K562 (cell line): ENCODE results near the gene KIFAP3. TPM values are rescaled to one million over a fixed set of nuclear protein-coding genes. Genes with fewer than 3 reads are reported as not detected.

Experiments used
- ATAC-seq: fragments of 200-7000 bp; cut with Tn5 transposase; 3 replicates; pipeline ENCODE4 v1.9.1; 2020; ENCODE audit warnings: moderate library complexity
- BruUV-seq: library from RNA; stranded (reverse); fragments of 400-500 nt; replicated peaks from 2 replicates; lab custom pipeline; 2021; lab: Mats Ljungman, UMichigan
- CTCF ChIA-PET: fragments of 300-600 bp; formaldehyde crosslinking; extraction: SDS; loops from one replicate; lab custom pipeline; 2021; ENCODE audit warnings: low intra/inter-chr PET ratio; lab: Yijun Ruan, JAX
- POLR2A ChIA-PET: fragments of 300-600, 350-650 bp; sonication (Branson Sonifier 250); formaldehyde crosslinking; extraction: SDS; loops from one replicate; lab custom pipeline; 2021; ENCODE audit warnings: antibody characterized with exemption, inconsistent platforms; lab: Yijun Ruan, JAX
- DNase-seq, 4 experiments: peaks; one replicate each; pipeline versions ENCODE4 v3.0.0 to v3.0.0-alpha.2; 2011 to 2018; ENCODE audit warnings: low spot score in 3 of 4, mixed read lengths in 3 of 4; ENCODE audit errors: extremely low read depth in 1 of 4
- FAIRE-seq: peaks from 2 replicates; lab custom pipeline; 2011; peaks lifted over from hg19 to GRCh38; lab: Jason Lieb, UNC
- H2AFZ ChIP-seq: 2 replicates; pipeline ENCODE4 v1.6.0; 2011; ENCODE audit warnings: low read depth, low read length, control low read depth, inconsistent platforms
- H3K27ac ChIP-seq: fragments of 200-600 bp; 3 replicates; pipeline ENCODE4 v1.8.0; 2011; ENCODE audit warnings: low read depth, mild to moderate bottlenecking, control low read depth, inconsistent platforms, low read length, moderate library complexity, mixed read lengths; ENCODE audit errors: extremely low read depth
- H3K27me3 ChIP-seq, 2 experiments: fragments of 300-600 bp in 1 of 2; 2 replicates in 1 of 2; 3 replicates in 1 of 2; pipeline versions ENCODE4 v1.6.0 to v1.8.0; 2011; ENCODE audit warnings: inconsistent platforms in 2 of 2, low read length in 2 of 2, mild to moderate bottlenecking in 1 of 2, mixed read lengths in 1 of 2, moderate library complexity in 1 of 2; ENCODE audit not compliant: control insufficient read depth in 2 of 2, insufficient read depth in 2 of 2
- H3K36me3 ChIP-seq: fragments of 300-600 bp; 3 replicates; pipeline ENCODE4 v1.8.0; 2011; ENCODE audit warnings: mild to moderate bottlenecking, low read length, inconsistent platforms; ENCODE audit not compliant: control insufficient read depth, insufficient read depth
- H3K4me1 ChIP-seq, 2 experiments: fragments of 200-600 bp in 1 of 2; replicated peaks in 1 of 2; 2 replicates in 1 of 2; 3 replicates in 1 of 2; pipeline versions ENCODE4 v1.5.1 to v1.8.0; 2011; ENCODE audit warnings: inconsistent platforms in 2 of 2, low read length in 2 of 2, mild to moderate bottlenecking in 1 of 2, mixed read lengths in 1 of 2, moderate library complexity in 1 of 2; ENCODE audit not compliant: control insufficient read depth in 2 of 2, insufficient read depth in 2 of 2
- H3K4me2 ChIP-seq: 2 replicates; pipeline ENCODE4 v1.6.1; 2011; ENCODE audit warnings: low read length, control low read depth, inconsistent platforms, mixed read lengths; ENCODE audit not compliant: insufficient read depth
- H3K4me3 ChIP-seq: fragments of 200-600 bp; sonication (generic), shearing (Covaris generic); 2 replicates; pipeline ENCODE4 v1.5.1; 2016; ENCODE audit warnings: control low read depth, inconsistent platforms
- H3K79me2 ChIP-seq: fragments of 200-600 bp; 3 replicates; pipeline ENCODE4 v1.8.0; 2011; ENCODE audit warnings: low read length, inconsistent platforms; ENCODE audit not compliant: control insufficient read depth, insufficient read depth
- H3K9ac ChIP-seq, 2 experiments: 2 replicates each; pipeline versions ENCODE4 v1.6.0 to v1.6.1; 2011; ENCODE audit warnings: low read depth in 2 of 2, low read length in 2 of 2, control low read depth in 1 of 2, inconsistent platforms in 1 of 2, mild to moderate bottlenecking in 1 of 2, mixed read lengths in 1 of 2; ENCODE audit not compliant: insufficient read depth in 1 of 2
- H3K9me1 ChIP-seq: one replicate; pipeline ENCODE4 v1.6.0; 2011; ENCODE audit warnings: inconsistent platforms, mild to moderate bottlenecking, low read length, moderate library complexity; ENCODE audit not compliant: control insufficient read depth, insufficient read depth
- H3K9me3 ChIP-seq: replicated peaks from 2 replicates; pipeline ENCODE4 v1.5.1; 2011; ENCODE audit warnings: low read depth, low read length, inconsistent platforms; ENCODE audit not compliant: control insufficient read depth, insufficient read depth
- H4K20me1 ChIP-seq: replicated peaks from 2 replicates; pipeline ENCODE4 v1.6.1; 2011; ENCODE audit warnings: low read length, inconsistent platforms, mixed read lengths; ENCODE audit not compliant: control insufficient read depth, insufficient read depth
- E2F8 ChIP-seq: fragments of 450-650 bp; IDR thresholded peaks from 2 replicates; pipeline ENCODE4 v1.7.1; 2018; ENCODE audit warnings: mild to moderate bottlenecking, low read depth; ENCODE audit not compliant: partially characterized antibody
- GATAD2A ChIP-seq: fragments of 450-650 bp; IDR thresholded peaks from 2 replicates; pipeline ENCODE4 v1.6.1; 2017
- RBM15 ChIP-seq: fragments of 200-400 bp; formaldehyde crosslinking; IDR thresholded peaks from 2 replicates; pipeline ENCODE4 v1.6.1; 2018; ENCODE audit warnings: mild to moderate bottlenecking, low read length, moderate library complexity; ENCODE audit not compliant: insufficient read depth
- SAFB2 ChIP-seq: fragments of 200-400 bp; formaldehyde crosslinking; IDR thresholded peaks from 2 replicates; pipeline ENCODE4 v1.6.1; 2018; ENCODE audit warnings: borderline replicate concordance, low read length, low read depth, moderate library complexity; ENCODE audit not compliant: severe bottlenecking
- SNRNP70 ChIP-seq: fragments of 200-400 bp; formaldehyde crosslinking; optimal IDR thresholded peaks from 2 replicates; pipeline ENCODE3; 2017; ENCODE audit warnings: low read depth, low read length
- TRIM25 ChIP-seq: fragments of 450-650 bp; IDR thresholded peaks from 2 replicates; pipeline ENCODE4 v1.7.0; 2016; ENCODE audit warnings: borderline replicate concordance
- ZC3H8 ChIP-seq: fragments of 450-650 bp; IDR thresholded peaks from 2 replicates; pipeline ENCODE4 v1.6.1; 2017
- ZNF408 ChIP-seq: fragments of 250-450 bp; sonication (Bioruptor Pico); IDR thresholded peaks from 2 replicates; pipeline ENCODE4 v1.4.0; 2020; ENCODE audit warnings: low read depth, mild to moderate bottlenecking, moderate library complexity
- ZNF778 ChIP-seq: fragments of 450-650 bp; formaldehyde crosslinking; IDR thresholded peaks from 2 replicates; pipeline ENCODE4 v1.4.0; 2020; ENCODE audit warnings: mild to moderate bottlenecking, moderate library complexity
- WGBS: fragments of 100-300 bp; shearing (Covaris generic); methylation state at CpG from one replicate; pipeline ENCODE4 v1.1.6; 2016; ENCODE audit warnings: low coverage, mixed read lengths; ENCODE audit not compliant: insufficient coverage; ENCODE audit errors: missing lambda C conversion rate; 5-methylcytosine and 5-hydroxymethylcytosine counted together
- in situ Hi-C: fragments of 300-500 bp; cut with MboI; formaldehyde crosslinking; loops from 4 replicates; pipeline ENCODE4 v1.15.0; 2018; ENCODE audit warnings: inconsistent platforms, mixed read lengths
- intact Hi-C: fragments of 100-400 bp; cut with micrococcal nuclease; formaldehyde crosslinking; loops from 2 replicates; pipeline ENCODE4 v1.14.2; 2022
- polyA plus RNA-seq, 8 experiments: library from polyadenylated mRNA; depleted of rRNA in 4 of 8; stranded (reverse) in 5 of 8; unstranded in 3 of 8; fragments of >200 nt; fragmentation: Nextera tagmentation in 2 of 8; fragmentation: Illumina TruSeq in 1 of 8; extraction: Ambion mirVana in 2 of 8; extraction: Trizol in 1 of 8; gene quantifications; 2 replicates each; pipeline versions ENCODE4 v1.2.1 to v1.2.3, GENCODE V29; 2011 to 2014; ENCODE audit warnings: inconsistent platforms in 1 of 8, missing spikeins in 1 of 8
- total RNA-seq, 7 experiments: library from RNA; depleted of rRNA in 6 of 7; stranded (reverse); fragments of >200 nt in 6 of 7; fragmentation: Illumina TruSeq in 2 of 7; extraction: Trizol in 2 of 7; gene quantifications; 2 replicates each; pipeline versions ENCODE4 v1.2.1 to v1.2.3, GENCODE V29; 2011 to 2021; ENCODE audit warnings: low replicate concordance in 1 of 7

Gene KIFAP3
- total and polyA plus RNA-seq, 9 of the 15 experiments (the other 6 are each of a cell fraction or from before 2014, with no cell fraction given), result 8.8 to 17.5 (median 11.8) TPM

- H3K4me1 ChIP-seq, result peaks cover 3 to 25% of the 10 kb centered on the region in 2 experiments
- H3K4me3 ChIP-seq, result no peak overlapping the region
- FAIRE-seq, result no peak
- H3K4me2 ChIP-seq, result no peak overlapping the region
- ChIA-PET POLR2A (interaction anchor here (0.7 to 2.1 kb wide), 3 partner anchors 15 to 1489 kb away, joined by 3 to 5 read pairs (median 3); no protein-coding TSS in a partner anchor), CTCF (no interaction called here)
- 84% methylated on average over 2 of the region's 2 CpGs for WGBS
- peaks cover 21% of the 10 kb centered on the region; the same call in 2 of the 3 replicates for H3K36me3 ChIP-seq
- H3K27me3 ChIP-seq, result no peaks in the 10 kb centered on the region
- ATAC-seq, result no peak
- DNase-seq, result no peak
- no peaks in the 10 kb centered on the region for H3K9me1 ChIP-seq
- in situ Hi-C loops (no loop called here), intact Hi-C loops (loop anchor here (5.0 kb wide), 3 partner anchors 181 to 641 kb away; partner anchors contain the start of genes GORAB, KIFAP3 and SLC19A2)
- H3K9ac ChIP-seq, result no peak overlapping the region
- H3K9me3 ChIP-seq, result no peaks in the 10 kb centered on the region
- H2AFZ ChIP-seq, result no peak overlapping the region
- no TSS peak for BruUV-seq
- peaks cover 40% of the 10 kb centered on the region for H3K79me2 ChIP-seq
- no peak overlapping the region for H3K27ac ChIP-seq
- no peaks in the 10 kb centered on the region for H4K20me1 ChIP-seq
- TF ChIP-seq ZNF778 (CRISPR knock-in tag), result no peak
- TF ChIP-seq ZNF408 (CRISPR knock-in tag), result no peak
- TF ChIP-seq E2F8, result no peak
- no peak for TF ChIP-seq RBM15
- no peak for TF ChIP-seq SAFB2
- no peak for TF ChIP-seq GATAD2A
- no peak for TF ChIP-seq ZC3H8
- no peak for TF ChIP-seq TRIM25
- TF ChIP-seq SNRNP70, result no peak
Observed at GRCh38 chr1:169891539-169891885, 183.0 kb downstream of the KIFAP3 start.
